Sciatic nerve (tissue), 2 donors: ENCODE measurements around the gene L3MBTL2. TPM values are rescaled to one million over a fixed set of nuclear protein-coding genes. Genes with fewer than 3 reads are reported as not detected.

Experiments used
- ATAC-seq: fragments of 200-7000 bp; cut with Tn5 transposase; one replicate; pipeline ENCODE4 v1.9.1; 2020; ENCODE audit warnings: mild to moderate bottlenecking, moderate library complexity
- DNase-seq: peaks from one replicate; pipeline ENCODE4 v3.0.0-alpha.2; 2020; ENCODE audit warnings: low spot score
- intact Hi-C: fragments of 100-400 bp; cut with DNase I; formaldehyde crosslinking; loops from one replicate; pipeline ENCODE4 v1.14.2; 2022
- total RNA-seq: library from RNA; stranded (reverse); fragmentation: NEBNext Ultra II Directional; extraction: Animal tissue kit (Norgen Biotek cat#: 25700); gene quantifications from one replicate; pipeline ENCODE4 v1.2.1, GENCODE V29; 2021
- donor health status: DM: no; HTN: no; CAD: no.
- donor health status: DM: no; HTN: no; CAD: no.

Gene L3MBTL2
- total RNA-seq, 1 donor from 2014 or later = 18.1 TPM

- DNase-seq (no peak), ATAC-seq (no peak)
- intact Hi-C loops = no loop called here
Observed at GRCh38 chr22:41203118-41203517, 2.0 kb upstream of the L3MBTL2 start.

GRCh38 chr22:41204066-41204465, 1.0 kb upstream of the L3MBTL2 start:
- ATAC-seq = no peak
- intact Hi-C loops = no loop called here

GRCh38 chr22:41206719-41207118, 1.6 kb downstream of the L3MBTL2 start:
- intact Hi-C loops = no loop called here
- ATAC-seq (no peak), DNase-seq (no peak)

More at GRCh38 chr22:41204066-41204465, 1.0 kb upstream of the L3MBTL2 start:
- DNase-seq = no peak

- intact Hi-C loops = loop anchor here (5.0 kb wide), 1 partner anchor 1937 kb away; the partner anchor contains the start of gene TSPO
- ATAC-seq (no peak), DNase-seq (no peak)
Observed at GRCh38 chr22:41215409-41215808, 10.3 kb downstream of the L3MBTL2 start.

GRCh38 chr22:41215926-41216325, 10.8 kb downstream of the L3MBTL2 start:
- intact Hi-C loops = loop anchor here (5.0 kb wide), 1 partner anchor 1936 kb away; the partner anchor contains the start of gene TSPO
- ATAC-seq (no peak), DNase-seq (no peak)

- intact Hi-C loops = loop anchor here (5.0 kb wide), 1 partner anchor 1935 kb away; the partner anchor contains the start of gene TSPO
- no peak for DNase-seq
- peak; percentile 51 for ATAC-seq
Observed at GRCh38 chr22:41216984-41217383, 11.9 kb downstream of the L3MBTL2 start.

- DNase-seq (peak; percentile 81), ATAC-seq (peak; percentile 94)
- intact Hi-C loops = loop anchor here (5.0 kb wide), 1 partner anchor 1935 kb away; the partner anchor contains the start of gene TSPO
Observed at GRCh38 chr22:41217553-41218157, 12.5 kb downstream of the L3MBTL2 start.

- ATAC-seq (no peak), DNase-seq (no peak)
- intact Hi-C loops = no loop called here
Observed at GRCh38 chr22:41222846-41223507, 17.9 kb downstream of the L3MBTL2 start.

- ATAC-seq (no peak), DNase-seq (no peak)
- intact Hi-C loops = no loop called here
Observed at GRCh38 chr22:41223535-41223934, 18.4 kb downstream of the L3MBTL2 start.

GRCh38 chr22:41226723-41227655, 21.9 kb downstream of the L3MBTL2 start:
- ATAC-seq (peak; percentile 57), DNase-seq (no peak)
- intact Hi-C loops = no loop called here

GRCh38 chr22:41229215-41229614, 24.1 kb downstream of the L3MBTL2 start:
- DNase-seq = no peak
- intact Hi-C loops = no loop called here
- no peak for ATAC-seq

- ATAC-seq = no peak
- no peak for DNase-seq
- intact Hi-C loops = no loop called here
Observed at GRCh38 chr22:41229730-41230400, 24.8 kb downstream of the L3MBTL2 start.

GRCh38 chr22:41230401-41230785, 25.3 kb downstream of the L3MBTL2 start:
- ATAC-seq (no peak), DNase-seq (no peak)
- intact Hi-C loops = no loop called here

- no peak for DNase-seq
- intact Hi-C loops = no loop called here
- ATAC-seq = no peak
Observed at GRCh38 chr22:41231369-41231768, 26.3 kb downstream of the L3MBTL2 start.

GRCh38 chr22:41234815-41235695, 29.9 kb downstream of the L3MBTL2 start:
- intact Hi-C loops = loop anchor here (5.0 kb wide), 1 partner anchor 612 kb away; no protein-coding TSS in a partner anchor
- ATAC-seq = no peak
- no peak for DNase-seq

GRCh38 chr22:41237036-41237706, 32.1 kb downstream of the L3MBTL2 start:
- ATAC-seq = no peak

More at GRCh38 chr22:41237036-41237706, 32.1 kb downstream of the L3MBTL2 start:
- DNase-seq = no peak
- intact Hi-C loops = loop anchor here (5.0 kb wide), 1 partner anchor 610 kb away; no protein-coding TSS in a partner anchor
